GM06990 (cell line): ENCODE data around the gene PACC1.

ENCODE experiments used
- DNase-seq: peaks from one replicate; pipeline ENCODE4 v3.0.0-alpha.2; 2011; ENCODE audit not compliant: insufficient read length; ENCODE audit errors: extremely low read depth
- H3K27me3 ChIP-seq: replicated peaks from 2 replicates; pipeline ENCODE4 v1.6.0; 2011; ENCODE audit warnings: low read length; ENCODE audit not compliant: control insufficient read depth, insufficient read depth
- H3K36me3 ChIP-seq: 2 replicates; pipeline ENCODE4 v1.5.1; 2011; ENCODE audit warnings: low read length; ENCODE audit not compliant: control insufficient read depth, insufficient read depth
- H3K4me3 ChIP-seq: replicated peaks from 2 replicates; pipeline ENCODE4 v1.5.1; 2011; ENCODE audit warnings: low read depth, mild to moderate bottlenecking, control low read depth, low read length
- TF ChIP-seq, protein P1 (sequence below): IDR thresholded peaks from 2 replicates; pipeline ENCODE4 v1.5.1; 2011; ENCODE audit warnings: low read length, control low read depth, mild to moderate bottlenecking, inconsistent platforms; ENCODE audit not compliant: insufficient read depth, poor library complexity, severe bottlenecking

Gene PACC1

DNA sequence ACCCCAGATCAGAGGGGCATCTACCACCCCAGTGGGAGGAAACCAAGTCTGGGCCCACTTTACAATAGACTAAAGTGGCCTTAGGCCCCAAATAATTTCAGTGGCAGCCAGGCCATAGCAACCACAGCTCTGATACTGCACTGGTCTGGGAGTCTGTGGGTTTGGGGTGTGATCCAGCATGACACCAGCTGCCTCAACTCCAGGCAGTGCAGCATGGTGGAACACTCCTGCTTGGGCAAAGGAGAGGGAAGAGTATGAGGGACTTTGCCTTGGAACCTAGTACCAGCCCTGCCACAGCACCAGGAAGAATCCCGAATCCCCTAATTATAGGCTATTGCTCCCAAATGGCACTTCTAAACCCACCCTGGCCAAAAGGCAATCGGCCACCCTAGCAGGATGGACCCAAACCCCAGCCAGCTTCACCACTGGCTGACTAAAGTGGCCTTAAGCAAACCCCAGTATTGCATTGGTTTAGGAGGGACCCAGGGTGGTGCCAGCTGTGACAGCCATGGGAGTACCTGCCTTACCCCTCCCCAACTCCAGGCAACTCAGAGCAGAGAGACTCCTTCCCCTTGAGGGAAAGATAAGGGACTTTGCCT is 47.1 kb downstream of the PACC1 start:
- no peaks in the 10 kb centered on the region for H3K27me3 ChIP-seq
- TF ChIP-seq, protein P1, sequence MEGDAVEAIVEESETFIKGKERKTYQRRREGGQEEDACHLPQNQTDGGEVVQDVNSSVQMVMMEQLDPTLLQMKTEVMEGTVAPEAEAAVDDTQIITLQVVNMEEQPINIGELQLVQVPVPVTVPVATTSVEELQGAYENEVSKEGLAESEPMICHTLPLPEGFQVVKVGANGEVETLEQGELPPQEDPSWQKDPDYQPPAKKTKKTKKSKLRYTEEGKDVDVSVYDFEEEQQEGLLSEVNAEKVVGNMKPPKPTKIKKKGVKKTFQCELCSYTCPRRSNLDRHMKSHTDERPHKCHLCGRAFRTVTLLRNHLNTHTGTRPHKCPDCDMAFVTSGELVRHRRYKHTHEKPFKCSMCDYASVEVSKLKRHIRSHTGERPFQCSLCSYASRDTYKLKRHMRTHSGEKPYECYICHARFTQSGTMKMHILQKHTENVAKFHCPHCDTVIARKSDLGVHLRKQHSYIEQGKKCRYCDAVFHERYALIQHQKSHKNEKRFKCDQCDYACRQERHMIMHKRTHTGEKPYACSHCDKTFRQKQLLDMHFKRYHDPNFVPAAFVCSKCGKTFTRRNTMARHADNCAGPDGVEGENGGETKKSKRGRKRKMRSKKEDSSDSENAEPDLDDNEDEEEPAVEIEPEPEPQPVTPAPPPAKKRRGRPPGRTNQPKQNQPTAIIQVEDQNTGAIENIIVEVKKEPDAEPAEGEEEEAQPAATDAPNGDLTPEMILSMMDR, result no peak
- H3K4me3 ChIP-seq, result no peak overlapping the region
- peaks cover 4% of the 10 kb centered on the region; the same call in 1 of the 2 replicates for H3K36me3 ChIP-seq
- DNase-seq, result no peak

- peaks cover 4% of the 10 kb centered on the region; the same call in 1 of the 2 replicates for H3K36me3 ChIP-seq
- DNase-seq, result no peak
- H3K4me3 ChIP-seq, result no peak overlapping the region
- TF ChIP-seq, protein P1, result no peak
- no peaks in the 10 kb centered on the region for H3K27me3 ChIP-seq
Observed at GRCh38 chr1:212366901-212367300, 47.8 kb downstream of the PACC1 start.

DNA sequence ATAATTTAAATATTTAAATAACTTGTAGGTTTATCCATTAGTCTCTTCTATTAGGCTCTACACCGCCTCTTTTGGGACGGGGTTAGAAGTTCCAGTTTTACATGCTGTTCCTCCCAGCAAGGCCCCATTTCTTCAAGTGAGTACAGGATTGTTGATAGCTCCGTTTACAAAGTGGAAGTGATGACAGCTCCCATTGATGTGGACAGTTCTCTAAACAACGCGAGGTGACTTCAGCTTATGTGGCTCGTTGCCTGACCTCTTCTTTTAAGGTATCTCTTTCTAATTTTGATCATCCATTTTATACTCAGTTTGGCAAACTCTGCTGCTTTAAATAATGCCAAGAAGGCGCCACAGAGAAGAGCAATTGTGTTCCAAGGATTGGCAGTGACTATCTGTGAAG is 49.7 kb downstream of the PACC1 start:
- Histone ChIP-seq H3K36me3 (peaks cover 4% of the 10 kb centered on the region), H3K27me3 (no peaks in the 10 kb centered on the region), H3K4me3 (no peak overlapping the region)
- DNase-seq, result no peak
- TF ChIP-seq, protein P1, result no peak

DNA sequence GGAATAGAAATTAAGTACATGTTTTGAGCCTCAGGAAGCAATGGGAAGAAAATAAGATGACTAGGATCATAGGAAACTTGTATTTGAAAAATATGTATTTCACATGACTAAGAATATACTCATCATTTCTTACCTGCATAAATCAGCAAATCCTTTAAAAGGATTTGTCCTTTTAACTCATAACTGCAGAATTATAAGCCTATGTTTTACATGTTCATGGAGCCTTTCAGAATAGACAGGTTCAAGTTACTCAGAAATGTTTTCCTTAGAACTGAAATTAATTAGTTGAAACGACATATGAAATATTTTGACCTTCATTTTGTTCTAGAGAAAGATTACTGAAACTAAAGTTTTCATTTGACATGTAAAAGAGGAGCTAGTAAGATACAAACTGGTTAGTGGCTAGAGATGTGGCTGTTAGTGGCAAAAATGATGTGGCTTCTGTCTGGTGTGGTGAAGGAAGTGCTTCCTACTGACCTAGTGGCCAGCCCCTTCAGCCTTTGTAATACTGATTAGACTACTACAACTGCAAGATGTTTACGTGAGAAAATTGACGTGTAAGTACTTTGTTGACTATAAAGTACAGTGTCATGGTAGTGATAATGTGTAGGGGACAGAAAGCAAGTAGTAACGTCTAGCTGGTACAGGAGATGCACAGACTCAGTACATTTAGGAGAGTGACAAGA is 54.7 kb downstream of the PACC1 start:
- DNase-seq, result no peak
- no peak overlapping the region for H3K4me3 ChIP-seq
- TF ChIP-seq, protein P1, result no peak
- H3K27me3 ChIP-seq, result no peaks in the 10 kb centered on the region
- H3K36me3 ChIP-seq, result peaks cover 5% of the 10 kb centered on the region

DNA sequence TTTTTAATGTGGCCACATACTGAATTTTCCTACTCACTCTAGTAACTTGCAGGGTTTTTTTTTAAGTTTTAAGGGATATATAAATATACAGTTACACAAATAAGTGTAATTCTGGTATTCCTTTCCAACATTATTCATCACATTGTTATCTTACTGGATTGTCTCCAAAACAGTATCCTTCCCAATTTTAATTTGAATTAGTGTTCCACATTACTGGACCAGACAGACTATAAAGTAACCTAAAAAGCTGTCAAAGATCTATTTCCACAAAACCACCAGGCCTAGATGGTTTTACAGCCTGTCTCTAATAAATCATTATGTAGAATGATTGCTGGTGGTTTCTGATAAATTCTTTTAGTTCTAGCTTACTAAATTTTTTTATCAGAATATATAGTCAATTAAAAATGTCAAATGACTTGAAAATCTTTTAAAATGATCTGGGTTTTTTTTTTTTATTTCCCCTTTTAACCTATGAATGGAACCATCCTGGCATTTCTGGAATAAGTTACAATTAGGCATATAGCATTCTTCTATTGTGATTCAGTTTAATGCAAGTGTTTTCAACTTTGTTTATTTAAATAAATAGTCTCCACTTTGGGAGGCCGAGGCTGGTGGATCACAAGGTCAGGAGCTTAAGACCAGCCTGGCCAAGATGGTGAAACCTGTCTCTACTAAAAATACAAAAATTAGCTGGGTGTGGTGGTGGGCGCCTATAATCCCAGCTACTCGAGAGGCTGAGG is 59.3 kb downstream of the PACC1 start:
- TF ChIP-seq, protein P1, result no peak
- no peak for DNase-seq
- H3K27me3 ChIP-seq, result no peaks in the 10 kb centered on the region
- peaks cover 2% of the 10 kb centered on the region for H3K36me3 ChIP-seq
- no peak overlapping the region for H3K4me3 ChIP-seq
